ENCODE measurements around the gene RCOR2. TPM values are rescaled to one million over a fixed set of nuclear protein-coding genes. Genes with fewer than 3 reads are reported as not detected.

Gene RCOR2
- total and polyA plus RNA-seq, 2 of the 13 experiments (the other 11 are each of a cell fraction or from before 2014, with no cell fraction given): 8.3 to 8.5 TPM

DNA sequence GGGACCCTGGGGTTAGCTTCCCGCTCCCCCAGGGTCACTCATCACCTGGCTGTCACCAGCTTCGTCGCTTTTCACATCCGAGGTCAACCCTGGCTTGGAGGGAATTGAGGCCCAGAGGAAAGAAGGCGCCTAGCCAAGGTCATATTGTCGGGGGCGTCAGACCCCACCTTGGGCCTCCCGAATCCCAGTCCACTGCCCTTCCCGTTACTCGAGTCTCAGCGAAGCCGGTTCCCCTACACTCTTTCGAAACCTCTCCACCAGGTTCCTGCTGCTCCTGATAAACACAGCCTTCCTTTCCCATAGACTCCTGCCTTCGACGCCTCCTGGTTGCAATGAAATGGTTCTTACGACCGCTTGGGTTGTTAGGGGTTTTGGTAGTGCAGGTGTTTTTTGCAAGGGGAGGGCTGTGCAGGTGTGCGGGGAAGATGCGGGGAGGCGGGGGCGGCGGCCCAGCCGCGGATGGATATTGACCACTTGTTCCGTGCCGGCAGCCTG lies 22.5 kb upstream of the RCOR2 start (continued):
- TF ChIP-seq, protein P1, sequence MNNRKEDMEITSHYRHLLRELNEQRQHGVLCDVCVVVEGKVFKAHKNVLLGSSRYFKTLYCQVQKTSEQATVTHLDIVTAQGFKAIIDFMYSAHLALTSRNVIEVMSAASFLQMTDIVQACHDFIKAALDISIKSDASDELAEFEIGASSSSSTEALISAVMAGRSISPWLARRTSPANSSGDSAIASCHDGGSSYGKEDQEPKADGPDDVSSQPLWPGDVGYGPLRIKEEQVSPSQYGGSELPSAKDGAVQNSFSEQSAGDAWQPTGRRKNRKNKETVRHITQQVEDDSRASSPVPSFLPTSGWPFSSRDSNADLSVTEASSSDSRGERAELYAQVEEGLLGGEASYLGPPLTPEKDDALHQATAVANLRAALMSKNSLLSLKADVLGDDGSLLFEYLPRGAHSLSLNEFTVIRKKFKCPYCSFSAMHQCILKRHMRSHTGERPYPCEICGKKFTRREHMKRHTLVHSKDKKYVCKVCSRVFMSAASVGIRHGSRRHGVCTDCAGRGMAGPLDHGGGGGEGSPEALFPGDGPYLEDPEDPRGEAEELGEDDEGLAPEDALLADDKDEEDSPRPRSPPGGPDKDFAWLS (CRISPR knock-in tag; IDR thresholded peaks at IDR 0.05; ENCODE audit: borderline replicate concordance): no peak
- TF ChIP-seq GABPA (IDR thresholded peaks at IDR 0.05; ENCODE audit: low read depth, low read length): 0 out of 2 replicates have a peak, but pooled peaks have one; percentile 6
- peak; percentile 58 for TF ChIP-seq GABPA (CRISPR knock-in tag; IDR thresholded peaks at IDR 0.05; ENCODE audit: low read depth)
- TF ChIP-seq ZNF44 (CRISPR knock-in tag; IDR thresholded peaks at IDR 0.05): no peak
- no peak for TF ChIP-seq ZMYM3 (CRISPR knock-in tag; IDR thresholded peaks at IDR 0.05)
- no peak for TF ChIP-seq JARID2 (CRISPR knock-in tag; IDR thresholded peaks at IDR 0.05; ENCODE audit: insufficient replicate concordance)
- no peak for TF ChIP-seq ZNF737 (CRISPR knock-in tag; IDR thresholded peaks at IDR 0.05; ENCODE audit: borderline replicate concordance)
- TF ChIP-seq, protein P2, sequence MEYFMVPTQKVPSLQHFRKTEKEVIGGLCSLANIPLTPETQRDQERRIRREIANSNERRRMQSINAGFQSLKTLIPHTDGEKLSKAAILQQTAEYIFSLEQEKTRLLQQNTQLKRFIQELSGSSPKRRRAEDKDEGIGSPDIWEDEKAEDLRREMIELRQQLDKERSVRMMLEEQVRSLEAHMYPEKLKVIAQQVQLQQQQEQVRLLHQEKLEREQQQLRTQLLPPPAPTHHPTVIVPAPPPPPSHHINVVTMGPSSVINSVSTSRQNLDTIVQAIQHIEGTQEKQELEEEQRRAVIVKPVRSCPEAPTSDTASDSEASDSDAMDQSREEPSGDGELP (IDR thresholded peaks at IDR 0.05; ENCODE audit: borderline replicate concordance, low read depth): 0 out of 2 replicates have a peak, but pooled peaks have one; percentile 30
- TF ChIP-seq, protein P3, sequence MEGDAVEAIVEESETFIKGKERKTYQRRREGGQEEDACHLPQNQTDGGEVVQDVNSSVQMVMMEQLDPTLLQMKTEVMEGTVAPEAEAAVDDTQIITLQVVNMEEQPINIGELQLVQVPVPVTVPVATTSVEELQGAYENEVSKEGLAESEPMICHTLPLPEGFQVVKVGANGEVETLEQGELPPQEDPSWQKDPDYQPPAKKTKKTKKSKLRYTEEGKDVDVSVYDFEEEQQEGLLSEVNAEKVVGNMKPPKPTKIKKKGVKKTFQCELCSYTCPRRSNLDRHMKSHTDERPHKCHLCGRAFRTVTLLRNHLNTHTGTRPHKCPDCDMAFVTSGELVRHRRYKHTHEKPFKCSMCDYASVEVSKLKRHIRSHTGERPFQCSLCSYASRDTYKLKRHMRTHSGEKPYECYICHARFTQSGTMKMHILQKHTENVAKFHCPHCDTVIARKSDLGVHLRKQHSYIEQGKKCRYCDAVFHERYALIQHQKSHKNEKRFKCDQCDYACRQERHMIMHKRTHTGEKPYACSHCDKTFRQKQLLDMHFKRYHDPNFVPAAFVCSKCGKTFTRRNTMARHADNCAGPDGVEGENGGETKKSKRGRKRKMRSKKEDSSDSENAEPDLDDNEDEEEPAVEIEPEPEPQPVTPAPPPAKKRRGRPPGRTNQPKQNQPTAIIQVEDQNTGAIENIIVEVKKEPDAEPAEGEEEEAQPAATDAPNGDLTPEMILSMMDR (CRISPR knock-in tag; IDR thresholded peaks at IDR 0.05): peak; percentile 6; the same call in 1 of the 2 replicates
- 0 out of 2 replicates have a peak, but pooled peaks have one; percentile 14 for TF ChIP-seq KMT2A (CRISPR knock-in tag; IDR thresholded peaks at IDR 0.05)
- TF ChIP-seq BHLHE40 (IDR thresholded peaks at IDR 0.05; ENCODE audit: low read length): no peak
- TF ChIP-seq, protein P4, sequence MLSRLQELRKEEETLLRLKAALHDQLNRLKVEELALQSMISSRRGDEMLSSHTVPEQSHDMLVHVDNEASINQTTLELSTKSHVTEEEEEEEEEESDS (CRISPR knock-in tag; IDR thresholded peaks at IDR 0.05; ENCODE audit: borderline replicate concordance): no peak
- no peak for TF ChIP-seq ZSCAN20 (CRISPR knock-in tag; IDR thresholded peaks at IDR 0.05; ENCODE audit: borderline replicate concordance)
- no peak for TF ChIP-seq CCAR2 (optimal IDR thresholded peaks at IDR 0.05; ENCODE audit: low read depth, low read length)
- TF ChIP-seq YY1 (IDR thresholded peaks at IDR 0.05; ENCODE audit: insufficient read depth, insufficient replicate concordance, low read depth, low read length): no peak
- TF ChIP-seq ZNF687 (CRISPR knock-in tag; IDR thresholded peaks at IDR 0.05): peak; percentile 32
- no peak for TF ChIP-seq ZNF3 (CRISPR knock-in tag; IDR thresholded peaks at IDR 0.05)
- TF ChIP-seq HMGXB4 (CRISPR knock-in tag; IDR thresholded peaks at IDR 0.05; ENCODE audit: borderline replicate concordance in 1 of 2, low read depth in 1 of 2): no peak
- no peak for TF ChIP-seq HMG20A (CRISPR knock-in tag; IDR thresholded peaks at IDR 0.05; ENCODE audit: borderline replicate concordance)

Data from HepG2 (cell line).